GM21447 (cell line): ENCODE data around the gene ELF3.
"Not testable (repeated sequence)": the region's sequence is repeated elsewhere in the genome, so short reads cannot be mapped to it uniquely, and the experiment has no call there.

Experiments
- ATAC-seq: cut with Tn5 transposase; IDR thresholded peaks from one replicate; pipeline ENCODE4 v1.9.1; 2021; ENCODE audit not compliant: unreplicated experiment

Gene ELF3

DNA sequence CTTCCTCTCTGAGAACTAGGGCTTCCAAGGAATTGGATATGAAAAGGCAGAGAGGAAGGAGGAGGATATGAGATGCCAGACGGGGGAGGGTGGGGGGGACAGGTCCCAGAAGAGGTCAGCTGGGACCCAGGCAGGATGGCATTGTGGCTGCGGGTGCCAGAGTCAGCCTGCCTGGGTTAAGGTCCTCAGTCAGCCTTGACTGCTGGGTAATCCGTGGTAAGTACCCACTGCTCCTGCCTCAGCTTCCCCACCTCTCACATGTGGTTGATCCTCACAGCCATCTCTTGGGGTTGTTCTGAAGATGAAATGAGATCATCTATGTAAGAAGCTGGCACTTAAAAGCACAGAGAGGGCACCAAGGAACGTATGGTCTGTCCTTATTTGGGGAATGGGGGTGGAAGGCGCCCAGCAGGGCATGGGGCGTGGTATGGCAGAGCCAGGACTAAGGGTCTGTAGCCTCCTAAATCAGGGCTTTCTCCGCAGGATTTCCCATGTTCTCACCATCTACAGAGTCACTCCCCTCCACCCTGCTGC lies 23.8 kb downstream of the ELF3 start:
- ATAC-seq = no peak

DNA sequence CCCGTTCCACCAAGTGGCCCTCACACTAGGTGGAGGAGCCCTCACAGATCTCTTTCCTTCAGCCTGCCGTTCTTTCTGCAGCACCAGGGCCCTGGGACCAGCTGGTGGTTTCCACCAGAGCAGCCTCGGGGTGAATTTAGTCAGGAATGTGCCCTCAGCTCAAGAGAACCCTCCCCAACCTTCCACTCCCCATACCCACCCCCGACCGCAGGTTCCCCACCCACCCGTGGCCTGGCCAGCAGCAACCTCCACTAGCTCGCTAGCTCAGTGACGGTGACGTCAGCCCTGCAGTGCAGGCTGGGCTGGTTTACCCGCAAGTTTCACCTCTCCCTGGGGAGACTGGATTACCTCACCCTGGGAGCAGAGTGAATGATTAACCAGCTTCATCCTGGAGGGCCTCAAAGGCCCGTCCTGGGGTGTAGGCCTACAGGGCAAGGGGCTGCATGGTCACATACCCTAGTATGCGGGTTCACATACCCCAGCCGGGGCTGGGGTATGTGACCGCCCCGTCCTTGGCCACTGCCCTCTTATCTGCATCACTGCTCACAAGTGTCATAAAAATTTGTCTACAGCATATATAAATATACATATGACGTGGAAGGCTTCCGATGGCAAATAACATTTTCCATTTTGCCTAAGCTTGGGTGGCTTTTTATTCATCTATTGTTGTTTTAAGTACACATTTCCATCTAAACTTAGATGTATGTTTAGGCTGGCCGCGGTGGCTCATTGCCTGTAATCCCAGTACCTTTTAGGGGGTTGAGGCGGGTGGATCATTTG lies 24.5 kb downstream of the ELF3 start:
- no peak for ATAC-seq

DNA sequence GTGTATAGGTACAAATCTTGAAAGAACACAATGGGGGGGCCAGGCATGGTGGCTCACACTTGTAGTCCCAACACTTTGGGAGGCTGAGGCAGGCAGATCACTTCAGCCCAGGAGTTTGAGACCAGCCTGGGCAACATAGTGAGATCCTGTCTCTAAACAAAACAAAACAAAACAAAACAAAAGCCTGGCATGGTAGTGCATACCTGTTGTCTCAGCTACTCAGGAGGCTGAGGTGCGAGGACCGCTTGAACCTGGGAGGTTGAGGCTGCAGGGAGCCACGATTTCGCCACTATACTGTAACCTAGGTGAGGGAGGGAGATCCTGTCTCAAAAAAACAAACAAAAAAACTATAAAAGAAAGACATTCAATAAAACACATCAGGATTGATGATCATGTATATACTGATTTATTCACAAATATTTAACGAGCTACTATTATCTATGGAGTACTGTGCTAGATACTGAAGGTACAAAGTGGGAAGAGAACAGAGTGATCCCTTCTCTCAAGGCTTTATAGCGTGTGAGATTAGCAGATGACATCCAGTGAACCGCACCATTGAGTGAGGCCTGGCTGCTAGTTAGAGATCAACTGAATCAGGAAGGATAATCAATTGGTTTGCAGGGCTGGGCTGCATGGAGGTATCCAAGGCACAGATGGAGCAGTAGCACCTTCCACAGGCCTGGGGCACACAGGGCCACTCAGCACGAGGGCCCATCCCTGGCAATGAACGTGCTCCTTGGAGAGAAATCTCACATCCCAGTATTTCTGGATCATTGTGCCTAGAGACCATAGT lies 26.4 kb downstream of the ELF3 start:
- ATAC-seq = no peak

DNA sequence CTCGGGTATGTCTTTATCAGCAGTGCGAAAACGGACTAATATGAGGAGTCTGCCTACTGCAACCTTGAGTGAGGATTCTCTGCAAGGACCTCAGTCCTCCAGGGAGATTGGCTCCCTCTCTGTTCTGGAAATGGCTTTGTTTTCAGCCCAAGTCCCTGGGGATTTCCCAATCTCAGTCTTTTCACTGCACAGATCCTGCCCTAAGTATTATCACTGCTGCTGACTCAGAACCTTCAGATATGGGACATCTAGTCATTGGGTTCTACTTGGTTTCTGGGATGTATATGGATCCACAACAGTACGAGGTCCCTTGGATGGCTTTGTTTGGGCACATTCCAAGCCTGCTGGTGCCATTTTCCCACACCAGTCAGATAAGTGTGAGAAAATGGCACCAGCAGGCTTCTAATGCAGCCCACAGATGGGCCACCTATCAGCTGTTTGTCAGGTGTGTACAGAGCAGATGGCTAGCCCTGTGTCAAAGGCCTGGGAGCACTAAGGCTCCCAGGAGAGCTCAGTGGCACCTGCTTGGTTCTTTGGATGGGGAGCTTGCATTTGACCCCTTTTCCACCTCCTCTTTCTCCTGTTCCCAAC lies 27.4 kb downstream of the ELF3 start:
- no peak for ATAC-seq

DNA sequence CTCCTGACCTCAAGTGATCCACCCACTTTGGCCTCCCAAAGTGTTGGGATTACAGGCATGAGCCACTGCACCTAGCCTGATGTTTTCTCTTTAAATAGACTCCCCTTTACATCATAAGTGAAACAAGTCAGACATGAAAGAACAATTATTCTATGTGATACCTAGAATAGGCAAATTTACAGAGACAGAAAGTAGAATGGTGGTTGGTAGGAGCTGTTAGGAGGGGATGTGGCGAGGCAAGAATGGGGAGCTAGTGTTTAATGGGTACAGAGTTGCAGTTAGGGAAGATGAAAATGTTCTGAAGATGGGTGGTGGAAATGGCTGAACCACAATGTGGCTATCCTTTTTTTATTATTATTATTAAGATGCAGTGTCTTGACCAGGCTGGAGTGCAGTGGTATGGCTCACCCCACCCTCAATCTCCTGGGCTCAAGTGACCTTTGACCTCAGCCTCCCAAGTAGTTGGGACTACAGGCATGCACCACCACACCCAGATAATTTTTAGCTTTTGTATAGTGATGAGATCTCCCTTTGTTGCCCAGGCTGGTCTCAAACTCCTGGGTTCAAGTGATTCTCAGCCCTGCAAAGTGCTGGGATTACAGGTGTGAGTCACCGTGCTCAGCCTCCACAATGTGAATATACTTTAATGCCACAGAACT lies 28.4 kb downstream of the ELF3 start:
- ATAC-seq = peak; percentile 49

DNA sequence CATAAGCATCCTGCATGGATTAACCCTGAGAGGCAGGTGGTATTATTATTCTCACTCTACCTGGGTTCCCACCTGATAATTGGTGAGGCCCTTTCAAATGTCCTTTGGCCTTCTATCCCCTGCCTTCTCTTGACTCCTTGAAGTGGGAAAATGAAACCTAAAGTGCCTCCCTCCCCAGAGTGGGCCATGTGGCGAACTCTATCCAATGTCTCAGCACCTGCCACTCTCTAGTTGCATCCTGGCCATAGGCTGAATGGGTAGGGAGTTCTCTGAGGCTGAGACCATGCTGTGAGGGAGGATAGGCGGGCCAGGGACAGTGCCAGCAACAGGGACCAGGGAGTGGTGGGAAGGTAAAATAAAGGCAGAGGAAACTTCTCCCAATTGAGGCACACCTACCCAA lies 35.3 kb downstream of the ELF3 start:
- no peak for ATAC-seq

DNA sequence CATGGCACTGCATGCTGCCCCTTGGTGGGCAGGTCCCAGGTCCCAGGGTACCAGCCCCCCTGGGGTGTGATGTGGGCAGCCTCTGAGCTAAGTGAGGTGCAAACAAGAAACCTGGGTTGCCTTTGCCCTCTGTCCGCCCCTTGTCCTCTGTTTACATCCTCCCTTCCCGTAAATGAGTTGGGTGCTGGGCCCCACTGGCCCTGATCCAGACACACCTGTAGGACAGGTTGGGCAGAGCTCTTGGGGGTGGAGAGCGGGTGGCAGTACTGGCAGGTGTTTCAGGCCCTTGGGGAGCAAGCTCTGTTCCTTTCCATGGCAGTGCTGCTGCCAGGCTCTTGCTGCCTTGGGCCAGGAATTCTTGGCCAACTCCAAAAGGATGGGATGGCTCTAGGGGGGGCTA lies 35.8 kb downstream of the ELF3 start:
- no peak for ATAC-seq

DNA sequence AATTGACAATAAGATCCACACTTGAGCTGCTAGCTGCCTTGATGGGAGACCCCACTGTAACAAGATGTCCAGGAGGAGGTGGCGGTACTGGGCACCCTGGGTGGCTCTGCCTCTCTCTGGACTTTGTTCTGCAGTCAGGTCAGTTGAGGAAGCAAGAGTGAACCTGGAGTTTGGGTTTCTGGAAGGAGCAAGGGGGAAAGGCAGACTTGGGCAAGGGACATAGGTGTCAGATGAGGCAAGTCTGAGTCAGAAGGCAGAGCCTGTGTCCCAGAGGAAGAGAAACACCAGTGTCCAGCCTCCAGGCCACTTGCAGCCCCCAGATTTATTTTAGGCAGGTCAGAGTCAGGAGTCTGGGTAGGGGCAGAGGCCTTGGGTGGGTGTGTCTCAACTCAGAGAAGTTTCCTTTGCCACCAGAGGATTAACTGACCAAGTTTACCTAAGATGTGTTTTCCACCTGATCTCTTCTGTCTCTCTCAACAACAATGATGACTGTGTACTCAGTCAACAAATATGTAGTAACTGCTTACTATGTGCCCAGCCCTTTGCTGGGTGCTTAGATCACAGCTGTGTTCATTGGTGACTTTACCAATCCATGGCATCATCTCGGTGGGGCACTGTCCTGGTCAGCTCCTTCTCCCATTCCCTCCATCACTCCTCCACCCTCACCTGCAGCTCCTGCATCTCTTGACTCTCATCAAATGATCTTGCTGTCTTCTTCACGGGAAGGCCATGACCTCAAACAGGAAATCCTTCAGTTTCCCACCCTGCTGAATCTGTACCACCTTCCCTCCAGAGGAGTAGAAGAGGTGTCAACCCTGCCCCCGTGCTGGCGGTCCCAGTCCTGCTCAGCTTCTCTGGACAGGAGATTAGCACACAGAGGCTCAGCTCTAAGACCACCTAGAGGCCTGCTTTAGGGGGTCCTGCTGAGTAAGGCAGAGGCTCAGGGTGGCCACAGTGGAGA lies 36.6 kb downstream of the ELF3 start:
- no peak for ATAC-seq

DNA sequence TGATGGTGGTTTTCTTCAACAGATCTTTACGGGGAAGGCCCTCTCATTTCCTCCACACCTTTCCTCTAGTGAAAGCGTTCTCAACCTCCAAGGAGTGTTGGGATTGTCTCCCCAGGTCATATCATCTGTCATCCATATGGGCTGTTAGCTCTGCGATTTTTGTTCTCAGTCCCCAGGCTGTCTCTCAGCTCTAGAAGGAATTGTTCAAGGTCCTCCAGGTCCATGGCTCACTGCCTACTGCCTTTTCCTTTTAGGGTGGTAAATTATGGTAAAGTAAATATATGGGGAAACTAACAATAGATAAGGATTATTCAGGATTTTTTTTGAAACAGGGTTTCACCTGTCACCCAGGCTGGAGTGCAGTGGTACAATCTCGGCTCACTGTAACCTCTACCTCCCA lies 37.6 kb downstream of the ELF3 start:
- no peak for ATAC-seq

DNA sequence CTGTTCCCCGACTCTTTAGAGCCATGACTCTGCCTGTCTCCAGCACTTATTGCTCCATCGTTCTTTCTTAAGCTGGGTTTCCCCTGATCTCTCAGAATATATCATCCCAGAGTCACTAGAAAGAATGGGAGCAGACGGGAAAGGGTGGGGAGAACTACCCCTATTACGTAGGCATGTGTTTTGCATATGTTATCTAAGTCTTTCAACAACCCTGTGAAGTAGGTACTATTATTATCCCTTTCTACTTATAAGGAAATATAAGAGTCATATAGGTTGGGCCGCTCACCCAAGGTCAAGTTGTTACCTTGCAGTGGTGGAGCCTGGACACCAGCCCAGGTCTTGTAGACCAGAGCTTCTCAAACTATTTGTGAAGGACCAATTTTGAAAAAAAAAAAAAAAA lies 38.7 kb downstream of the ELF3 start:
- ATAC-seq = no peak

DNA sequence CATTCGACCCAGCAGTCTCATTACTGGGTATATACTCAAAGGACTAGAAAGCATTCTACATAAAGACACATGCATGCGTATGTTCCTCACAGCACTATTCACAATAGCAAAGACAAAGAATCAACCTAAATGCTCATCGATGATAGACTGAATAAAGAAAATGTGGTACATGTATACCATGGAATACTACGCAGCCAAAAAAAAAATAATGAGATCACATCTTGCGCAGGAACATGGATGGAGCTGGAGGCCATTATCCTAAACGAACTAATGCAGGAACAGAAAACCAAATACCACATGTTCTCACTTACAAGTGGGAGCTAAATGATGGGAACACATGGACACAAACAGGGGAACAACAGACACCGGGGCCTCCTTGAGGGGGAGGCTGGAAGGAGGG lies 43.7 kb downstream of the ELF3 start:
- ATAC-seq = no peak

DNA sequence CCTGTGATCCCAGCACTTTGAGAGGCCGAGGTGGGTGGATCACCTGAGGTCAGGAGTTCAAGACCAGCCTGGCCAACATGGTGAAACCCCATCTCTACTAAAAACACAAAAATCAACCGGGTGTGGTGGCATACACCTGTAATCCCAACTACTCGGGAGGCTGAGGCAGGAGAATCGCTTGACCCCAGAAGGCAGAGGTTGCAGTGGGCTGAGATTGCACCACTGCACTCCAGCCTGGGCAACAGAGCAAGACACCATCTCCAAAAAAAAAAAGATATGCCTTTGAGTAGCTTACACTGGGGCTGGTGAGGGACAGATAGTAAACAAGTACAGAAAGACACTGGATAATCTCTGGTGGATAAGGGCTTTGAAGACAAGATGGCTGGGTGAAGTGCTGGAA lies 44.3 kb downstream of the ELF3 start:
- ATAC-seq = not testable (repeated sequence)

DNA sequence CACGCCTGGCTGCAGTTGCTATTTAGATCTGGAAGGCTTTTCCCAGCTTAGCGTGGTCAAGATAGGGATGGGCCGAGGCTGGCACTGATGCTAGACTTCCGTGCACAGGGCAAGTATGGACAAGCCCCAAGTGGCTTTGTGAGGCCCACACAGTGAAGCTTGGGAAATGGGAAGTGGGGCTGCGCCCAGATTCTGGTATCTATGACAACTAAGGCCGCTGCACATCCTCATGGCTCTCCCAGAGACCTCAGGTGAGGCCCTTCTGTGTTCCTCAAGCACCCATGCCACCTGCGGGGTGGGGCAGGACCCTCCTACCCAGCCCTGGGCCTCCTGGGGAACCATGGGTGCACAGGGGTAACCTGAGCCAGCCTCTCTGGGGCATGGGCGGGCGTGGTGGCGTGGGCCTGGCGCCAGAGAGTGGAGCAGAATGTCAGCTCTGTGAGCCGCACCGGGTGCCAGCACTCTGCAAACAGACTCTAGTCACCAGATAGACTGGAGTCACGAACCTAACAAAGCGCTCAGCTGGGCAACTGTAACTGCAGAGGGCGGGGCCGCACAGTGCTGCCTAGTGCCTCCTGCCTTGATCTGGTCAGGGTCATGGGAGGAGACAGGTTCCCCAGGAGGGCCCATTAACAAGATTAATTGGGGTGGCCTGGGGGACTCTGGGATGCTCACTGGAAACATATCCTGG lies 46.4 kb downstream of the ELF3 start:
- ATAC-seq = no peak

DNA sequence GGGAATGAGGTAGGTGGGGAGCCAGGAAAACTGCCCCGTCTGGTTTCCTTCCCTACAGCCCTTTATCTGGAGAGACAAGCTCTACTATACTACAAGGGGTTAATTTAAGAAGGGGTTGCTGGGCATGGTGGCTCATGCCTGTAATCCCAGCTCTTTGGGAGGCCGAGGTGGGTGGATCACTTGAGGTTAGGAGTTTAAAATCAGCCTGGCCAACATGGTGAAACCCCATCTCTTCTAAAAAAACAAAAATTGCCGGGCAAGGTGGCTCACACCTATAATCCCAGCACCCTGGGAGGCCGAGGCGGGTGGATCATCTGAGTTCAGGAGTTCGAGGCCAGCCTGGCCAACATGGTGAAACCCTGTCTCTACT lies 46.9 kb downstream of the ELF3 start:
- not testable (repeated sequence) for ATAC-seq

DNA sequence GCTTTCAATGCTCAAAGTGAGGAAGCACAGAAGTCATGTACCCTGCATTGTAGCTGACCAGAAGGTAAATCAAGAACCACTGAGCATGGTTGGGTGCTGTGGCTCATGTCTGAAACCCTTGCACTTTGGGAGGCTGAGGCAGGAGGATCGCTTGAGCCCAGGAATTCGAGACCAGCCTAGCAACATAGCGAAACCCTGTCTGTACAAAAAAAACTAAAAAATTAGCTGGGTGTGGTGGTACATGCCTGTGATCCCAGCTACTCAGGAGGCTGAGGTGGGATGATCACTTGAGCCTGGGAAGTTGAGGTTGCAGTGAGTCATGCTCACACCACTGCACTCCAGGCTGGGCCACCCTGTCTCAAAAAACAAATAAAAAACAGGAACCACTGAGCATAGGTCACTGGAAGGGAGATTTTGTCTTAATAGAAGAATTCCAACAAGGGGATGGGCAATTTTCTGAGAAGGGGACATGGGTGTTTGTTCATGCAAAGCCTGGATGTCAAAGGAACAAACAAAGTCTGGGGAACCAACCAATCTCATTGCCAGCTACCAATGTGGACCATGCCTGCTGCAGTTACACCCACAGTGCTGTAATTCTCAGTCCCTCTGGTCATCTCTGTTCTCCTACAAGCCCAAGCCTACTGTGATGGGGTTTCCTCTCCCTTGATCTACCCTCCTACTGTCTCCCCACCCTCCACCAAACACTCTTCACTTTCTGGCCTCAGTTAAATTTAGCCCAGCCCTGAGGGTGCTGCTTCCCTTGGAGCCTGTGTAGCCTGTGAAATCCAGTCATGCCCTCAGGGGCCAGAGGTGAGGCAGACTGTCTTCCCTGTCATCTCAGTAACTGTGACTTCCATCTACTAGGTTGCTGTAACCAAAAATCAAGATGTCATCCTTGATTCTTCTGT lies 47.9 kb downstream of the ELF3 start:
- ATAC-seq = no peak

DNA sequence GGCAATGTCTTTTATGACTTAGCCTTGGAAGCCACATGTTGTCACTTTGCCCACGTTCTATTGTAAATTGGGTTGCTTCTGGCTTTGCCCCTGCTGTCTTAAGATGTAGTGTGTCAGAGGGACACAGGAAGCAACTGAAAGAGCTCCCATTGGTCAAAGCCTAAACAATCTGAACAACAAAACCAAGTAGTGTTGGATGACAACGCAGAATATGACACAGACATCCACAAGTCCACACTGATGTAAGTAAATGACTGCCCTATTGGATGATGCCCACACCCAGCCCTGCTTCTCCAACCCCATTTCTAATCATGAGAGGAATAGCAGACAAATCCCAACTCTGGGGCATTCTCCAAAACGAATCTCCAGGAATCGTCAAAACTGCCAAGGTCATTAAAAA lies 50.7 kb downstream of the ELF3 start:
- no peak for ATAC-seq

DNA sequence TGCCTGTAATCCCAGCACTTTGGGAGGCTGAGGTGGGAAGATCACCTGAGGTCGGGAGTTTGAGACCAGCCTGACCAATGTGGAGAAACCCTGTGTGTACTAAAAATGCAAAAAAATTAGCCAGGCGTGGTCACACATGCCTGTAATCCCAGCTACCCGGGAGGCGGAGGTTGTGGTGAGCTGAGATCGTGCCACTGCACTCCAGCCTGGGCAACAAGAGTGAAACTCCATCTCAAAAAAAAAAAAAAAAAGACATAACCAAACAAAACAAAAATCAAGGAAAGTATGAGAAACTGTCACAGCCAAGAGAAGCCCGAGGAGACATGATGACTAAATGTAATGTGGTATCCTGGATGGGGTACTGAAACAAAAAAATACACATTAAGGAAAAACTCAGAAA lies 51.4 kb downstream of the ELF3 start:
- ATAC-seq = not testable (repeated sequence)

DNA sequence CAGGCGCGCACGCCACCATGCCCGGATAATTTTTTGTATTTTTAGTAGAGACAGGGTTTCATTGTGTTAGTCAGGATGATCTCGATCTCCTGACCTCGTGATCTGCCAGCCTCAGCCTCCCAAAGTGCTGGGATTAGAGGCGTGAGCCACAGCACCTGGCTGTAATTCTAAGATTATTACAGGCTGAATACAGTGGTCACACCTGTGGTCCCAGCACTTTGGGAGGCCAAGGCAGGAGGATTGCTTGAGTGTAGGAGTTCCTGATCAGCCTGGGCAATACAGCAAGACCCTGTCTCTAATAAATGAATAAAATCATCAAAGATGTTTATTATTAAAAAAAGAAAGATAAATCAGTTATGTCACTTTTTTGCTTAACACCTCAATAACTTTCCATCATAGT lies 52.2 kb downstream of the ELF3 start:
- not testable (repeated sequence) for ATAC-seq

DNA sequence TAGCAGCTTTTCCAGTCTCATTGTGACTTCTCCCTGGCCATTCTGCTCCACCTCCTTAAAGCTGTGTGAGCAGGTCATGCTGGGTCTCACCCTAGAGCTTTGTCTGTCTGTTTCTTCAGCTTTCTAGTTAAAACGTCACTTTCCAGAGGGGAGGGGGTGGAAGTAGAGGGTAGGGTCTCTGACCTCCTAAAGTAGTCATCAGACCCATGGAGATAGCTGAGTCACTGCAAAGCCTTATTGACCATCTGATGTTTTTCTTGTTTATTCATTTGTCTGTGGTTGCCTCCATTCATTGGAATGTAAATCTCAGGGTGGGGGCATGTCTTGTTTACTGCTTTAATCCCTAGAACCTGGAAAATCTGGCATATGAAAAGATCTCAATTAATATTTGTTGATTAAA lies 52.7 kb downstream of the ELF3 start:
- ATAC-seq = no peak
